Measurements from ENCODE around the gene ALX4. TPM values are rescaled to one million over a fixed set of nuclear protein-coding genes. Genes with fewer than 3 reads are reported as not detected.

Gene ALX4
- total and polyA plus RNA-seq, 2 experiments from 2014 or later, result not detected

DNA sequence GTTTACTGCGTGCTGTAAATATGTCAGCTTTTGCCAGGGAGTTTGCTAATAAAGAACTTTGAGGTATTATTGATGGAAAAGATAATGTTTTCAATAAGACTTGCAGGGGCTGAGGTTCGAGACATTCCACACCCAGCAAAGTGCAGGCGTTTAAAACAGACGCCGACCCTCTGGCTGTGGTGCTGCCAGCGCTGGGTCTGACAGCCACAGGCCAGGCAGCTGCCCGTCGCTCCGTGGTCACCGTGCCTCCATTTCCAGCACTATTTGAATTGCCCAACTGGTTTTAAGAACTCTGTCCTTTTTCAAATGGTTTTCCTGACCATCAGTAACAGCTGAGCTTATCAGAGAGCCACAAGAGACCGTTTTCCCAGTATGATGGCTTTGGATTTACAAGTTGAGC is 28.1 kb upstream of the ALX4 start (continued):
- TF ChIP-seq POLR2AphosphoS5 (IDR thresholded peaks at IDR 0.05; ENCODE audit: low read depth) (no peak), ZNF114 (CRISPR knock-in tag; IDR thresholded peaks at IDR 0.05) (no peak), EZH2 (IDR thresholded peaks at IDR 0.05; ENCODE audit: low read depth, unreplicated experiment) (no peak)
- TF ChIP-seq, protein P1, sequence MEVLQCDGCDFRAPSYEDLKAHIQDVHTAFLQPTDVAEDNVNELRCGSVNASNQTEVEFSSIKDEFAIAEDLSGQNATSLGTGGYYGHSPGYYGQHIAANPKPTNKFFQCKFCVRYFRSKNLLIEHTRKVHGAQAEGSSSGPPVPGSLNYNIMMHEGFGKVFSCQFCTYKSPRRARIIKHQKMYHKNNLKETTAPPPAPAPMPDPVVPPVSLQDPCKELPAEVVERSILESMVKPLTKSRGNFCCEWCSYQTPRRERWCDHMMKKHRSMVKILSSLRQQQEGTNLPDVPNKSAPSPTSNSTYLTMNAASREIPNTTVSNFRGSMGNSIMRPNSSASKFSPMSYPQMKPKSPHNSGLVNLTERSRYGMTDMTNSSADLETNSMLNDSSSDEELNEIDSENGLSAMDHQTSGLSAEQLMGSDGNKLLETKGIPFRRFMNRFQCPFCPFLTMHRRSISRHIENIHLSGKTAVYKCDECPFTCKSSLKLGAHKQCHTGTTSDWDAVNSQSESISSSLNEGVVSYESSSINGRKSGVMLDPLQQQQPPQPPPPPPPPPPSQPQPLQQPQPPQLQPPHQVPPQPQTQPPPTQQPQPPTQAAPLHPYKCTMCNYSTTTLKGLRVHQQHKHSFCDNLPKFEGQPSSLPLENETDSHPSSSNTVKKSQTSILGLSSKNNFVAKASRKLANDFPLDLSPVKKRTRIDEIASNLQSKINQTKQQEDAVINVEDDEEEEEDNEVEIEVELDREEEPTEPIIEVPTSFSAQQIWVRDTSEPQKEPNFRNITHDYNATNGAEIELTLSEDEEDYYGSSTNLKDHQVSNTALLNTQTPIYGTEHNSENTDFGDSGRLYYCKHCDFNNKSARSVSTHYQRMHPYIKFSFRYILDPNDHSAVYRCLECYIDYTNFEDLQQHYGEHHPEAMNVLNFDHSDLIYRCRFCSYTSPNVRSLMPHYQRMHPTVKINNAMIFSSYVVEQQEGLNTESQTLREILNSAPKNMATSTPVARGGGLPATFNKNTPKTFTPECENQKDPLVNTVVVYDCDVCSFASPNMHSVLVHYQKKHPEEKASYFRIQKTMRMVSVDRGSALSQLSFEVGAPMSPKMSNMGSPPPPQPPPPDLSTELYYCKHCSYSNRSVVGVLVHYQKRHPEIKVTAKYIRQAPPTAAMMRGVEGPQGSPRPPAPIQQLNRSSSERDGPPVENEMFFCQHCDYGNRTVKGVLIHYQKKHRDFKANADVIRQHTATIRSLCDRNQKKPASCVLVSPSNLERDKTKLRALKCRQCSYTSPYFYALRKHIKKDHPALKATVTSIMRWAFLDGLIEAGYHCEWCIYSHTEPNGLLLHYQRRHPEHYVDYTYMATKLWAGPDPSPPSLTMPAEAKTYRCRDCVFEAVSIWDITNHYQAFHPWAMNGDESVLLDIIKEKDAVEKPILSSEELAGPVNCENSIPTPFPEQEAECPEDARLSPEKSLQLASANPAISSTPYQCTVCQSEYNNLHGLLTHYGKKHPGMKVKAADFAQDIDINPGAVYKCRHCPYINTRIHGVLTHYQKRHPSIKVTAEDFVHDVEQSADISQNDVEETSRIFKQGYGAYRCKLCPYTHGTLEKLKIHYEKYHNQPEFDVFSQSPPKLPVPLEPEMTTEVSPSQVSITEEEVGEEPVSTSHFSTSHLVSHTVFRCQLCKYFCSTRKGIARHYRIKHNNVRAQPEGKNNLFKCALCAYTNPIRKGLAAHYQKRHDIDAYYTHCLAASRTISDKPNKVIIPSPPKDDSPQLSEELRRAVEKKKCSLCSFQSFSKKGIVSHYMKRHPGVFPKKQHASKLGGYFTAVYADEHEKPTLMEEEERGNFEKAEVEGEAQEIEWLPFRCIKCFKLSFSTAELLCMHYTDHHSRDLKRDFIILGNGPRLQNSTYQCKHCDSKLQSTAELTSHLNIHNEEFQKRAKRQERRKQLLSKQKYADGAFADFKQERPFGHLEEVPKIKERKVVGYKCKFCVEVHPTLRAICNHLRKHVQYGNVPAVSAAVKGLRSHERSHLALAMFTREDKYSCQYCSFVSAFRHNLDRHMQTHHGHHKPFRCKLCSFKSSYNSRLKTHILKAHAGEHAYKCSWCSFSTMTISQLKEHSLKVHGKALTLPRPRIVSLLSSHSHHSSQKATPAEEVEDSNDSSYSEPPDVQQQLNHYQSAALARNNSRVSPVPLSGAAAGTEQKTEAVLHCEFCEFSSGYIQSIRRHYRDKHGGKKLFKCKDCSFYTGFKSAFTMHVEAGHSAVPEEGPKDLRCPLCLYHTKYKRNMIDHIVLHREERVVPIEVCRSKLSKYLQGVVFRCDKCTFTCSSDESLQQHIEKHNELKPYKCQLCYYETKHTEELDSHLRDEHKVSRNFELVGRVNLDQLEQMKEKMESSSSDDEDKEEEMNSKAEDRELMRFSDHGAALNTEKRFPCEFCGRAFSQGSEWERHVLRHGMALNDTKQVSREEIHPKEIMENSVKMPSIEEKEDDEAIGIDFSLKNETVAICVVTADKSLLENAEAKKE (CRISPR knock-in tag; IDR thresholded peaks at IDR 0.05), result no peak
- TF ChIP-seq, protein P2, sequence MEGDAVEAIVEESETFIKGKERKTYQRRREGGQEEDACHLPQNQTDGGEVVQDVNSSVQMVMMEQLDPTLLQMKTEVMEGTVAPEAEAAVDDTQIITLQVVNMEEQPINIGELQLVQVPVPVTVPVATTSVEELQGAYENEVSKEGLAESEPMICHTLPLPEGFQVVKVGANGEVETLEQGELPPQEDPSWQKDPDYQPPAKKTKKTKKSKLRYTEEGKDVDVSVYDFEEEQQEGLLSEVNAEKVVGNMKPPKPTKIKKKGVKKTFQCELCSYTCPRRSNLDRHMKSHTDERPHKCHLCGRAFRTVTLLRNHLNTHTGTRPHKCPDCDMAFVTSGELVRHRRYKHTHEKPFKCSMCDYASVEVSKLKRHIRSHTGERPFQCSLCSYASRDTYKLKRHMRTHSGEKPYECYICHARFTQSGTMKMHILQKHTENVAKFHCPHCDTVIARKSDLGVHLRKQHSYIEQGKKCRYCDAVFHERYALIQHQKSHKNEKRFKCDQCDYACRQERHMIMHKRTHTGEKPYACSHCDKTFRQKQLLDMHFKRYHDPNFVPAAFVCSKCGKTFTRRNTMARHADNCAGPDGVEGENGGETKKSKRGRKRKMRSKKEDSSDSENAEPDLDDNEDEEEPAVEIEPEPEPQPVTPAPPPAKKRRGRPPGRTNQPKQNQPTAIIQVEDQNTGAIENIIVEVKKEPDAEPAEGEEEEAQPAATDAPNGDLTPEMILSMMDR (conservative IDR thresholded peaks at IDR 0.05; ENCODE audit: low read depth in 2 of 2), result no peak

DNA sequence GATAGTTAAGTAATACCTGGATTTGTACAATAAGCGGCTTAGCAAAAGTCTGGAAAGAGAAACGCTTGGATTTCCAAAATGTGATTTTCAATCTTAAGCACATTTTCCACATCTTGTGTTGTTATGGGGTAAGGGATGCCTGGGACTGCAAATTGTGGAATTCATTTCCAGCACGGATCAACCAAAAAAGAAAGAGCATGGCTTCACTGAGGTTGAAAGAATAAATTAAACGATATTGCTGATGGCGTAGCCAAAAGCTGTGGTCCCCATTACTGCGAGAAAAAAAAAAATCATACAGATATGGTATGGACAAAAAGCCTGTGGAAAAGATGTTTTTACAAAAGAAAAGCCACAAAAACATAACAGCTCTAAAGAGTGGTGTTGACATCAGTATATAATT is 26.0 kb upstream of the ALX4 start:
- peaks cover 30% of the 10 kb centered on the region for H3K4me1 ChIP-seq (ENCODE audit: insufficient read depth)
- H3K27me3 ChIP-seq (ENCODE audit: insufficient read depth), result peaks cover 76% of the 10 kb centered on the region
- H2AFZ ChIP-seq, result no peak overlapping the region
- no peak for ATAC-seq
- Mint-ChIP-seq H3K9me3 (no peaks in the 10 kb centered on the region), H3K4me3 (peak overlapping the region; percentile 29; the same call in 2 of the 3 replicates), H3K36me3 (ENCODE audit: low read depth) (no peaks in the 10 kb centered on the region), H3K4me1 (peaks cover 38% of the 10 kb centered on the region), H3K27me3 (ENCODE audit: insufficient read depth, low read depth, poor library complexity) (peaks cover 73% of the 10 kb centered on the region), H3K27ac (no peak overlapping the region)
- H3K4me2 ChIP-seq, result no peak overlapping the region
- no peaks in the 10 kb centered on the region for H3K9me2 ChIP-seq (ENCODE audit: insufficient read depth)
- DNase-seq (ENCODE audit: low spot score), result no peak
- no peaks in the 10 kb centered on the region for H3F3A ChIP-seq (replicated peaks; ENCODE audit: low read depth)
- no peak overlapping the region for H3K4me3 ChIP-seq
- H3K36me3 ChIP-seq (ENCODE audit: insufficient read depth), result no peaks in the 10 kb centered on the region
- H4K20me1 ChIP-seq (replicated peaks; ENCODE audit: insufficient read depth), result no peaks in the 10 kb centered on the region; the same call in none of the 2 replicates
- TF ChIP-seq, protein P2 (conservative IDR thresholded peaks at IDR 0.05; ENCODE audit: low read depth in 2 of 2), result no peak
- TF ChIP-seq EZH2 (IDR thresholded peaks at IDR 0.05; ENCODE audit: low read depth, unreplicated experiment), result peak; percentile 13
- H3K27ac ChIP-seq (ENCODE audit: low read depth), result no peak overlapping the region
- no peaks in the 10 kb centered on the region for H3K79me2 ChIP-seq (replicated peaks; ENCODE audit: insufficient read depth)

Data from GM23338 (cell line).